KMS-11 (cell line): ENCODE results near the gene TBC1D32.
A peak's percentile ranks its signal among the peaks of the same experiment; 100 is the strongest.
"Not testable (repeated sequence)": the region's sequence is repeated elsewhere in the genome, so short reads cannot be mapped to it uniquely, and the experiment has no call there.

Source experiments
- H2AFZ ChIP-seq: fragments of 200-600 bp; sonication (generic); 2 replicates; pipeline ENCODE4 v1.6.1; 2016; ENCODE audit warnings: antibody characterized with exemption, mixed run types, low read depth
- H3K27ac ChIP-seq: fragments of 200-600 bp; sonication (generic); 2 replicates; pipeline ENCODE4 v1.6.1; 2016; ENCODE audit warnings: mild to moderate bottlenecking, mixed run types
- H3K27me3 ChIP-seq: fragments of 200-600 bp; sonication (generic); 2 replicates; pipeline ENCODE4 v1.6.1; 2017; ENCODE audit warnings: mild to moderate bottlenecking, low read depth, mixed run types, moderate library complexity; ENCODE audit not compliant: insufficient read depth
- H3K36me3 ChIP-seq: fragments of 200-600 bp; sonication (generic); 2 replicates; pipeline ENCODE4 v1.6.1; 2017; ENCODE audit warnings: mild to moderate bottlenecking, mixed run types; ENCODE audit not compliant: insufficient read depth
- H3K4me1 ChIP-seq: fragments of 200-600 bp; sonication (generic); 2 replicates; pipeline ENCODE4 v1.6.1; 2016; ENCODE audit warnings: mild to moderate bottlenecking, low read depth, mixed run types; ENCODE audit not compliant: poor library complexity, severe bottlenecking
- H3K4me2 ChIP-seq: fragments of 200-600 bp; sonication (generic); 2 replicates; pipeline ENCODE4 v1.7.0; 2016; ENCODE audit warnings: mild to moderate bottlenecking, mixed run types
- H3K4me3 ChIP-seq: fragments of 200-600 bp; sonication (generic); IDR thresholded peaks from 2 replicates; pipeline ENCODE4 v1.6.1; 2017; ENCODE audit warnings: low read depth, low read length, mixed read lengths; ENCODE audit not compliant: insufficient read depth
- H3K79me2 ChIP-seq: fragments of 200-600 bp; sonication (generic); 2 replicates; pipeline ENCODE4 v1.6.1; 2016; ENCODE audit warnings: low read depth, mixed run types; ENCODE audit not compliant: insufficient read depth
- H3K9ac ChIP-seq: fragments of 200-600 bp; sonication (generic); 2 replicates; pipeline ENCODE4 v1.6.1; 2016; ENCODE audit warnings: mild to moderate bottlenecking, mixed run types
- H4K20me1 ChIP-seq: fragments of 200-600 bp; sonication (generic); 2 replicates; pipeline ENCODE4 v1.6.1; 2016; ENCODE audit warnings: mild to moderate bottlenecking, mixed run types; ENCODE audit not compliant: insufficient read depth
- CTCF ChIP-seq: fragments of 200-600 bp; sonication (generic); conservative IDR thresholded peaks from 2 replicates; pipeline ENCODE4 v1.6.1; 2017; ENCODE audit warnings: low read depth, mild to moderate bottlenecking, antibody characterized with exemption, low read length, moderate library complexity, mixed read lengths

TBC1D32 gene

GRCh38 chr6:121339639-121340226, 5.5 kb upstream of the TBC1D32 start:
- Histone ChIP-seq H3K27ac (no peak overlapping the region), H3K4me2 (no peak overlapping the region), H4K20me1 (no peaks in the 10 kb centered on the region), H3K27me3 (no peaks in the 10 kb centered on the region), H3K36me3 (no peaks in the 10 kb centered on the region), H3K79me2 (no peaks in the 10 kb centered on the region), H3K4me1 (no peaks in the 10 kb centered on the region), H3K9ac (no peak overlapping the region), H2AFZ (no peak overlapping the region), H3K4me3 (no peak overlapping the region)
- TF ChIP-seq CTCF: no peak

- Histone ChIP-seq H3K9ac (no peak overlapping the region), H3K27ac (no peak overlapping the region), H3K4me2 (no peak overlapping the region), H3K36me3 (no peaks in the 10 kb centered on the region), H2AFZ (no peak overlapping the region), H3K4me3 (no peak overlapping the region), H4K20me1 (no peaks in the 10 kb centered on the region), H3K79me2 (no peaks in the 10 kb centered on the region), H3K4me1 (peaks cover 1% of the 10 kb centered on the region), H3K27me3 (no peaks in the 10 kb centered on the region)
- TF ChIP-seq CTCF: no peak
Measured at GRCh38 chr6:121338956-121339355, 4.7 kb upstream of the TBC1D32 start.

DNA sequence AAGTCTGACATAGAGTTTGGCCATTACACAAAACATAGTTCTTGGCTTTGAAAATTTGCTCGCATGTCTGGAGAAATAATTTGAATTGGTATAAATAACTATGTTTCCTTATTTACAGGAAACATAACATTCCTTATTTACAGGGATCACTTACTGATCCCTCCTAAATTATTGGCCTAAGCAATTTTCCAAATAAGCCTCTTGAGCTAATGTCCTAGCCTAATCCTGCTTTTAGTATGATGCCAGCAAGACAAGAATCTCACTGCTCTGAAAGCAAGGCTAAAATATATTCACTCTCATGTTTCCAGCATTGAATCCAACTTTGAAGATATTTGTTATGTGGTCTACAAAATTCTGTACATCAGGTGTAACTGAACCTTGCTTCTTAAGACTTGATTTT, 4.1 kb upstream of the TBC1D32 start:
- Histone ChIP-seq H3K4me3 (no peak overlapping the region), H3K27me3 (no peaks in the 10 kb centered on the region), H4K20me1 (no peaks in the 10 kb centered on the region), H3K79me2 (no peaks in the 10 kb centered on the region), H3K27ac (no peak overlapping the region), H3K36me3 (no peaks in the 10 kb centered on the region), H3K4me1 (peaks cover 4% of the 10 kb centered on the region), H3K4me2 (no peak overlapping the region), H3K9ac (no peak overlapping the region), H2AFZ (no peak overlapping the region)
- no peak for TF ChIP-seq CTCF

DNA sequence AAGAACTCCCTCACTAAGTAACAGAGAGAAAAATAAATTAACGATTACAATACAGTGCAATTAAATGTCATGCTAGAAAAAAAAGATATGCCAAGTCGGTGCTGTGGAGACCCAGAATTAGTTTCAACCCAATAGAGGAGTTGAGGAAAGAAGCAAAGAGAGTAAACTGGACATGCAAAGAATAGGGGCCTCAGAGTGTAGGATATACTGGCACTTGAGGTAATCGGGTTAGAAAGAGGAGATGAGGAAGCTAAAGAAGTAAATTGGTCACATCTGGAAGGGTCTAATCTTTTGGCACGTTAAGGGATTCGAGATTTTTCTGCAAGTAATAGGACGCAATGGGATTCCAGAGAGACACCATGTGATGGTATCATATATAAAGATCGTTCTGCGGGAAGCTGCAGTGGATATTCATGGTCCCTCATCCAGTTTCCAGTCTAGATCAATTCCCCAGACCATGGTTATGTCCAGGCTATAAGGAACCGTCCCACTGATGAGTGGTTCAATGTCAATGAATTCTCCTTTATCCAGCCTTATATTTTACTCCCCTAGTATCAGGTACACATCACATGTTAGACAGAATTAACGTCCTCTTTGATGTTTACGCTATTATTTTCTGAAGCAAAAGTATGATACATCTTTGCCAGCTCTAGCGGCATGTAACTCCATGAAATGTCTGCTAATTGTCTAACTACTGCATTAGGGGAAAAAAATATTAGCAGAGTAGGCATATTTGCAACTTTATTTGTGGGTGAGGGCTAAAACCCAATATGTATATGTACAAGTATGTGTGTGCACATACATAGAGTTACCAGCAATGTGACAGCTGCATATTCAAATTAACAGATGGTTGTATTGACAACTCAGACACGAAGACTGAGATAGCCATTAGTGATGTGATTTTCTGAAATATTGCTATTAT, 1.1 kb upstream of the TBC1D32 start:
- peaks cover 4% of the 10 kb centered on the region for H3K4me1 ChIP-seq
- no peaks in the 10 kb centered on the region for H3K27me3 ChIP-seq
- peak overlapping the region; percentile 91 for H3K27ac ChIP-seq
- H3K4me3 ChIP-seq: no peak overlapping the region
- no peaks in the 10 kb centered on the region for H3K79me2 ChIP-seq
- peak overlapping the region; percentile 66 for H3K4me2 ChIP-seq
- H2AFZ ChIP-seq: peak overlapping the region; percentile 93
- no peak for TF ChIP-seq CTCF
- peak overlapping the region; percentile 94 for H3K9ac ChIP-seq
- no peaks in the 10 kb centered on the region for H4K20me1 ChIP-seq
- H3K36me3 ChIP-seq: no peaks in the 10 kb centered on the region

- not testable (repeated sequence) for H3K9ac ChIP-seq, H3K27me3 ChIP-seq, H3K36me3 ChIP-seq, H3K79me2 ChIP-seq, H3K27ac ChIP-seq, H3K4me1 ChIP-seq, H4K20me1 ChIP-seq
- peak overlapping the region; percentile 45 for H3K4me2 ChIP-seq
- peak overlapping the region; percentile 8 for H3K4me3 ChIP-seq
- peak overlapping the region; percentile 93 for H2AFZ ChIP-seq
Measured at GRCh38 chr6:121333694-121334093, 586 bp downstream of the TBC1D32 start.
